Lung (tissue), 12 donors: ENCODE results near the gene SWAP70. TPM values are rescaled to one million over a fixed set of nuclear protein-coding genes. Genes with fewer than 3 reads are reported as not detected.

Source experiments
- ATAC-seq: fragments of 200-7000 bp; cut with Tn5 transposase; one replicate; pipeline ENCODE4 v1.9.1; 2020; ENCODE audit warnings: moderate number of reproducible peaks; ENCODE audit not compliant: insufficient read depth, low FRiP score
- DNase-seq, 3 donors: peaks; one replicate each; pipeline ENCODE4 v3.0.0-alpha.2; 2013 to 2017
- H3K27ac ChIP-seq, 2 donors: one replicate each; pipeline ENCODE4 v1.5.1; 2013; ENCODE audit warnings: mild to moderate bottlenecking in 2 of 2, moderate library complexity in 2 of 2, control low read depth in 1 of 2, inconsistent platforms in 1 of 2, low read depth in 1 of 2, low read length in 1 of 2
- H3K27me3 ChIP-seq, 3 donors: one replicate each; pipeline ENCODE4 v1.5.1; 2013; ENCODE audit warnings: low read length in 2 of 3; ENCODE audit not compliant: control insufficient read depth in 3 of 3, insufficient read depth in 3 of 3
- H3K36me3 ChIP-seq, 4 donors: one replicate each; pipeline ENCODE4 v1.5.1; 2013; ENCODE audit warnings: low read length in 4 of 4, mild to moderate bottlenecking in 1 of 4, moderate library complexity in 1 of 4; ENCODE audit not compliant: control insufficient read depth in 4 of 4, insufficient read depth in 4 of 4
- H3K4me1 ChIP-seq, 5 donors: one replicate each; pipeline ENCODE4 v1.5.1; 2013; ENCODE audit warnings: low read length in 5 of 5, mild to moderate bottlenecking in 2 of 5, moderate library complexity in 1 of 5; ENCODE audit not compliant: control insufficient read depth in 5 of 5, insufficient read depth in 5 of 5
- H3K4me3 ChIP-seq: one replicate; pipeline ENCODE4 v1.5.1; 2013; ENCODE audit warnings: mild to moderate bottlenecking, control low read depth, moderate library complexity
- H3K9ac ChIP-seq, 2 donors: one replicate each; pipeline ENCODE4 v1.5.1; 2013; ENCODE audit warnings: low read length in 2 of 2, control low read depth in 1 of 2; ENCODE audit not compliant: insufficient read depth in 1 of 2
- H3K9me3 ChIP-seq, 4 donors: one replicate each; pipeline ENCODE4 v1.5.1; 2013; ENCODE audit warnings: low read length in 3 of 4, mild to moderate bottlenecking in 1 of 4, moderate library complexity in 1 of 4; ENCODE audit not compliant: control insufficient read depth in 4 of 4, insufficient read depth in 3 of 4
- WGBS, 2 donors: extraction: QIAGEN DNeasy Blood & Tissue Kit; methylation state at CpG; one replicate each; pipeline ENCODE4 v1.1.7; 2013; 5-methylcytosine and 5-hydroxymethylcytosine counted together
- polyA plus RNA-seq, 2 donors: library from polyadenylated mRNA; stranded (reverse); fragments of 200-250 nt; gene quantifications; one replicate each; pipeline ENCODE4 v1.2.1, GENCODE V29; 2013
- total RNA-seq, 2 donors: library from RNA; depleted of rRNA in 1 of 2; stranded (reverse); fragments of >200 nt in 1 of 2; gene quantifications; one replicate each; pipeline ENCODE4 v1.2.1, GENCODE V29; 2014 to 2021
- TF ChIP-seq, protein P1 (sequence below): IDR thresholded peaks from 2 replicates; pipeline ENCODE4 v1.5.1; 2012; ENCODE audit warnings: mild to moderate bottlenecking; ENCODE audit errors: control extremely low read depth, extremely low read depth
- donor health status: control.
- donor health status: control.
- donor health status: Bipolar disorder and iron deficiency.
- donor health status: healthy.
- donor health status: DM: yes; HTN: yes; CAD: no.

Gene SWAP70
- total and polyA plus RNA-seq, 4 donors = 14.9 to 44.8 (median 35.9) TPM

DNA sequence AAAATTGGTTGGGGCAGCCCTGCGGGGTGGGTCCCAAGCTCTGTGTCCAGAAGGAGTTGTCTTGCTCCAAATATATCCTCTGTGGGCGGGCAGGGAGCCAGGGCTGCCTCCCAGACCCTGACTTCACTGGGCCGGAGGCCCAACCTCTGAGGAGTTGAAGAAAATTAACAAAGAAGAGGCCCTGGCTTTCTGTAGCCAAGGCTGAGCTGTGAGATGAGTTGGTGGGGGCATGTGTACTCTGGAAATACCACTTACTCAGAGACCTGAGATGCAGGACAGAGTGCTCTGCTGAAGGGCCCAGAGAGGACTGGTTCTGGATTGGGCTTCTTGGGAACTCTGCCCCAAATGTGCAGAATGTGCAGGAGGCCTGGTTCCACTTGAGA is 96.3 kb downstream of the SWAP70 start:
- H3K9me3 ChIP-seq = no peaks in the 10 kb centered on the region
- TF ChIP-seq, protein P1, sequence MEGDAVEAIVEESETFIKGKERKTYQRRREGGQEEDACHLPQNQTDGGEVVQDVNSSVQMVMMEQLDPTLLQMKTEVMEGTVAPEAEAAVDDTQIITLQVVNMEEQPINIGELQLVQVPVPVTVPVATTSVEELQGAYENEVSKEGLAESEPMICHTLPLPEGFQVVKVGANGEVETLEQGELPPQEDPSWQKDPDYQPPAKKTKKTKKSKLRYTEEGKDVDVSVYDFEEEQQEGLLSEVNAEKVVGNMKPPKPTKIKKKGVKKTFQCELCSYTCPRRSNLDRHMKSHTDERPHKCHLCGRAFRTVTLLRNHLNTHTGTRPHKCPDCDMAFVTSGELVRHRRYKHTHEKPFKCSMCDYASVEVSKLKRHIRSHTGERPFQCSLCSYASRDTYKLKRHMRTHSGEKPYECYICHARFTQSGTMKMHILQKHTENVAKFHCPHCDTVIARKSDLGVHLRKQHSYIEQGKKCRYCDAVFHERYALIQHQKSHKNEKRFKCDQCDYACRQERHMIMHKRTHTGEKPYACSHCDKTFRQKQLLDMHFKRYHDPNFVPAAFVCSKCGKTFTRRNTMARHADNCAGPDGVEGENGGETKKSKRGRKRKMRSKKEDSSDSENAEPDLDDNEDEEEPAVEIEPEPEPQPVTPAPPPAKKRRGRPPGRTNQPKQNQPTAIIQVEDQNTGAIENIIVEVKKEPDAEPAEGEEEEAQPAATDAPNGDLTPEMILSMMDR = no peak
- no peaks in the 10 kb centered on the region for H3K36me3 ChIP-seq
- ATAC-seq = no peak
- no peaks in the 10 kb centered on the region for H3K27me3 ChIP-seq
- peaks cover 9 to 39% (median 16%) of the 10 kb centered on the region in 5 donors for H3K4me1 ChIP-seq
- peak overlapping the region; percentile 67 to 90 for H3K27ac ChIP-seq
- peak; percentile 90 to 94 (median 90) for DNase-seq
- WGBS, 2 donors = 57 to 90% methylated on average over 3 of the region's 3 CpGs
- H3K4me3 ChIP-seq = no peak overlapping the region
- H3K9ac ChIP-seq = no peak overlapping the region

DNA sequence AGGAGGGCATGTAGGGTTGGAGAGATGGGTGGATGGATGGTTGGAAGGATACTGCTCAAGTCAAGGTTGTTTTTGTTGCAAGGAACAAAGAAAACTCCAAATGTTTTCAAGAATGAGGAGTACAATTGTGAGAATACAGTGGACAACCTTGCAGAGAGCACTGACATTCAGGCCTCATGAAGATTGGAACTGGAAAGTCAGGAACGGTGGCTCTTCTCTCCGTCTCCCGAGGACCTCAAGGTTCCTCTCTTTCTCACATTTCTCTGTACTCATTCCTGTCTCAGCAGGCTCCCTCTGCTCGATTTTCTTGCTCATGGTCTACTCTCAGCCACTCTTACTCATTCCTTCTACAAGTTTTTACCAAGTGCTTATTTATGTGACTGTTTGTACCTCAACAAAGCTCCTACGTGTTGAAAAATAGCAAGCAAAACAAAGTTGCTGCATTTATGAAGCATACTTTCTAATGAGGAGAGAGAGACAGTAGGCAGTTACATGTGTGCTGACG is 97.6 kb downstream of the SWAP70 start:
- Histone ChIP-seq H3K27ac (peak overlapping the region in 1 of 2 donors; percentile 43), H3K27me3 (no peaks in the 10 kb centered on the region), H3K36me3 (no peaks in the 10 kb centered on the region), H3K4me1 (peaks cover 12 to 40% (median 19%) of the 10 kb centered on the region in 5 donors), H3K9ac (no peak overlapping the region), H3K9me3 (no peaks in the 10 kb centered on the region), H3K4me3 (no peak overlapping the region)
- ATAC-seq (no peak), DNase-seq (no peak)
- TF ChIP-seq, protein P1 = no peak
- 89 to 92% methylated on average over 6 of the region's 6 CpGs for WGBS, 2 donors

DNA sequence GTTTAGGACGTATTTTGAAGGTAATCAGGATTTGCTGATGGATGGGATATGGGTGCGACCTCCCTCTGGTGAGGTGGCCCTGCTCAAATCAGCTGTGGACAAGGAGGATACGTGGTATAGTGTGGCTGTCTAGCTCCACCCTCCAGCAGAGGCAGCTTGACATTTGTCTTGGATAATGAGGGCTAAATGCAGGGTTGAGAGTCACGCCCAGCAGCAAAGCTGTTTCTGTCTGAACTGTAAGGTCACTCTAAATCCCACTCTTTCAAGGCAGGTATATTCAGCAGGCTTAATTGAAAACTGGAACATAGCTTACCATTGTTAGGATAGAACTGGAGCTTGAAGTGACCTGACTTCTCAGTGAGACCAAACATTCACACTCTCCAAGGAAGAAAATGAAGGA is 98.7 kb downstream of the SWAP70 start:
- WGBS, 2 donors = 93 to 94% methylated on average over 4 of the region's 4 CpGs
- Histone ChIP-seq H3K27ac (no peak overlapping the region), H3K27me3 (no peaks in the 10 kb centered on the region), H3K9ac (no peak overlapping the region), H3K4me1 (peaks cover 12 to 39% (median 19%) of the 10 kb centered on the region in 5 donors), H3K4me3 (no peak overlapping the region), H3K9me3 (no peaks in the 10 kb centered on the region), H3K36me3 (no peaks in the 10 kb centered on the region)
- no peak for ATAC-seq
- TF ChIP-seq, protein P1 = no peak
- DNase-seq = no peak

DNA sequence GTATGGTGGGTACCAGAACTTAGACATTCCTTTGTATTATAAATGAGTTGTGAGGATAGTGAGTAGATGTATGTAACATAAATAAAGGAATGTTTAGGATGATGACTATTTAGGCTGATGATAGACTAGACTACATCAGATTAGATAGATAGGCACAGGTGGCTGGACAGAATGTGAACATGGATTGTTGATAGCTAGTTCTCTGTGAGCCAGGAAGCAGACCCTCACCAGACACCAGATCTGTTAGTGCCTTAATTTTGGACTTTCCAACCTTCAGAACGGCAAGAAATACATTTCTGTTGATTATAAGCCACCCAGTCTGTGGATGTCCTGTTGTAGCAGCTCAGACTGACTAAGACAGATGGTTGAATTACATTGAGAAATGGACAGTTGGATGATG is 99.4 kb downstream of the SWAP70 start:
- no peak overlapping the region for H3K9ac ChIP-seq
- no peak for ATAC-seq
- no peaks in the 10 kb centered on the region for H3K36me3 ChIP-seq
- 92 to 95% methylated on average over 1 of the region's 1 CpG for WGBS, 2 donors
- H3K27me3 ChIP-seq = no peaks in the 10 kb centered on the region
- H3K27ac ChIP-seq = no peak overlapping the region
- TF ChIP-seq, protein P1 = no peak
- DNase-seq = no peak
- H3K4me1 ChIP-seq = peaks cover 12 to 35% (median 19%) of the 10 kb centered on the region in 5 donors
- no peaks in the 10 kb centered on the region for H3K9me3 ChIP-seq
- no peak overlapping the region for H3K4me3 ChIP-seq
